Panc1 (cell line): ENCODE results near the gene SOX5.

Experiments used
- POLR2AphosphoS5 ChIP-seq: IDR thresholded peaks from 2 replicates; pipeline ENCODE4 v1.6.1; 2012; ENCODE audit warnings: mild to moderate bottlenecking, low read depth, low read length, moderate library complexity
- TF ChIP-seq, protein P1 (sequence below): fragments of 450-650 bp; IDR thresholded peaks from 2 replicates; pipeline ENCODE4 v1.5.1; 2017; ENCODE audit warnings: mild to moderate bottlenecking

DNA sequence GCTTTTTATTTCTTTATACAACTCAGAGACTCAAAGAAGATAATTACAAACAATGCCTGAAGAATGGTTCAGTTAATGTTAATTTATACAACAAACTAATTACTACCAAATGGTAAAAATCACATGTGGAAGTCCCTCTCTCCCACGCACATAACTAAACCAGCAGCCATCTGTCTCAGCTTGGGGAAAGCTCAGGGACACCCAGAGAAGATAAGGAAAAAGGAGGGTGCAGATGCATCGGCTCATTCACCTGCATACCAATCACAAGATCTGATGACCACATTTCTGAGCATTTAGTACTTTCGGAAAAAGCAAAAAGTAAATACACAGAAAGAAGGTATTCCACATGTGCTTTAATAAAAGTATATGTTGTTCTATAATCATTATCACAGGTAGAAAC lies 136.3 kb downstream of the SOX5 start:
- TF ChIP-seq POLR2AphosphoS5: no peak
- TF ChIP-seq, protein P1, sequence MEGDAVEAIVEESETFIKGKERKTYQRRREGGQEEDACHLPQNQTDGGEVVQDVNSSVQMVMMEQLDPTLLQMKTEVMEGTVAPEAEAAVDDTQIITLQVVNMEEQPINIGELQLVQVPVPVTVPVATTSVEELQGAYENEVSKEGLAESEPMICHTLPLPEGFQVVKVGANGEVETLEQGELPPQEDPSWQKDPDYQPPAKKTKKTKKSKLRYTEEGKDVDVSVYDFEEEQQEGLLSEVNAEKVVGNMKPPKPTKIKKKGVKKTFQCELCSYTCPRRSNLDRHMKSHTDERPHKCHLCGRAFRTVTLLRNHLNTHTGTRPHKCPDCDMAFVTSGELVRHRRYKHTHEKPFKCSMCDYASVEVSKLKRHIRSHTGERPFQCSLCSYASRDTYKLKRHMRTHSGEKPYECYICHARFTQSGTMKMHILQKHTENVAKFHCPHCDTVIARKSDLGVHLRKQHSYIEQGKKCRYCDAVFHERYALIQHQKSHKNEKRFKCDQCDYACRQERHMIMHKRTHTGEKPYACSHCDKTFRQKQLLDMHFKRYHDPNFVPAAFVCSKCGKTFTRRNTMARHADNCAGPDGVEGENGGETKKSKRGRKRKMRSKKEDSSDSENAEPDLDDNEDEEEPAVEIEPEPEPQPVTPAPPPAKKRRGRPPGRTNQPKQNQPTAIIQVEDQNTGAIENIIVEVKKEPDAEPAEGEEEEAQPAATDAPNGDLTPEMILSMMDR: no peak
